NT2/D1 (cell line): Measurements from ENCODE around the gene PAPPA.

Experiments
- SUZ12 ChIP-seq: IDR thresholded peaks from 2 replicates; pipeline ENCODE4 v1.6.1; 2011; ENCODE audit not compliant: insufficient read length, insufficient read depth; ENCODE audit errors: extremely low read depth
- YY1 ChIP-seq: IDR thresholded peaks from 2 replicates; pipeline ENCODE4 v1.6.1; 2011; ENCODE audit not compliant: insufficient read length, insufficient read depth
- ZNF274 ChIP-seq: IDR thresholded peaks from 2 replicates; pipeline ENCODE4 v1.6.1; 2011; ENCODE audit warnings: mild to moderate bottlenecking, low read depth, low read length

DNA sequence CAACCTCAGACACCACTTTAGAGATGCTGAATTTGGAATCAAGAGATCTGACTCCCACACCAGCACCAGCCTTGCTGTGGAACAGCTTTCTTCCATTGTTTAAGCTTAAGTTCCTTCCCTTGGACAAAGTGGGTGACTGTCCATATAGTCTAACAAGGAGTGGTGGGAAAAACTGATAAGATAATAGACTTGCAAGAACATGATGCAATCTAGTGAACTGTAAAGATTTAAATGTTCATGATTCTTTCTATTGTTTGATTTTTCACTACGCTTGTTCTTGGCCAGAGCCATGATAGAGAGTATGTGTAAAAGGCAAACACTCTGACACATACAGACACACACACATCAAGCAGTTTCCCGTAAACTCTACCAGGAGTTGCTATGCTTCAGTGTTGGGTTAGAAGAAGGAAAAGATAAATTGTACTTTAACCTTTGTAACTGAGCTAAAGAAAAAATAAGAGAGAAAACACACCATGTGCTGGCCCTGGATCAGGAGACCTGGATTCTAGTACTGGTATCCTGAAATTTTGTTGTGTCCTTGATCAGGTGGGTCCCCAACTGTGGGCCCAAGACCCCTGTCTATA is 94.3 kb downstream of the PAPPA start:
- TF ChIP-seq SUZ12: no peak
- no peak for TF ChIP-seq ZNF274
- no peak for TF ChIP-seq YY1
